ENCODE measurements around the gene HLA-DOB.

The HLA-DOB gene

DNA sequence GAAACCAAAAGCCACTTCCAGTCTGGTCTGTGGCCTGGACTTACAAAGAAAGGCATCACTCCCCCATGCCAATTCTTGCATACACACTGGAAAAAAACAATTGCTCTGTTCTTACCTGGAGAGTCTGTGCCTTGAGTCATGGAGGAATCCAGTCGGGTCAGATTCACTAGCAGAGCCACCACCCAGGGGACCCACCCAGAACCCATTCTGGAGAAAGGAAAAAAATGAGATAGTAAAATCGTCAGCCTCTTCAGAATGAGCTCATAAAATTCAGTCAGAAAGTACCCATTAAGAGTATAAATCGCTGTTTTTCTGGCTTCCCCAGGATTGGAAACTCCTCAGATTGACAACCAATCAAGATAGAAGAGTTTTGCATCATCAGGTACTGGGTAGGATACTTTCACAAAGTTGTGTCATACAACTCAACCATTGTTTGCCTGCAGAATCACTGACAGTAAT lies at the start of gene HLA-DOB:
Gene HLA-DOB, minus strand, starts transcription at position 257 of the 459 bp plus-strand sequence. Its CDS starts 51 bp downstream, at position 206.
- DNase-seq (ENCODE audit: low spot score) = no peak

DNA sequence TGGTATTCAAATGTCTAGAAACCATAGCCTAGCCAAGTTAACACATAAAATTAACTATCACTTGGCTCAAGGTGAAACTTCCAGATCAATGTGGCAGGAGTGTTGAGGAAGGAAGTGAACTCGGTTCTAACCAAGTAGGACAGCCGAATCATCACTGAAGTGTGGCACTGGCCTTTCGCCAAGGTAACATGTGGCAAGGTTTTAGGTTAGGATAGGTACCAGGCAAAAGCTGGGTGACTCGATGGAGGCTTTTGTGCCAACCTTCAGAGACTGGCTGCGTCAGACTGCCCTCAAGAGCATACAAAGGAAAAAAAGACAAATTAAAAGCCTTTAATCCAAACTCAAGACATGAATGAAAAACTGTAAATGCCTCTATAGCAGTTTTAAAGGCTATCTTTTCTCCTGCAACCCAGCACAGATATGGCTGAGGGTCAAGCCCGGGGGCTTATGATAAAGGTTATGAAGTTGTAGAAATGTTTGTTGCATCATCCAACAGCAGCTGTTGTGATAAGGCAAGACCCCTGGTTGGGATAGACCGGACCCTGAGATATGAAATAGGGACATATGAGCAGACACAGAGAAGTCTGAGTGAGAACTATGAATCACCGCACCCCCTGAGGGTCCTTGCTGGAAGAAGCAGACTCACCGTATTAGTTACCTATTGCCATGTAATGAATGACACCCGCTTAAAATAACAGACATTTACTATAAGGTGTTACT lies 49.1 kb upstream of the HLA-DOB start:
- DNase-seq (ENCODE audit: low spot score) = no peak

DNA sequence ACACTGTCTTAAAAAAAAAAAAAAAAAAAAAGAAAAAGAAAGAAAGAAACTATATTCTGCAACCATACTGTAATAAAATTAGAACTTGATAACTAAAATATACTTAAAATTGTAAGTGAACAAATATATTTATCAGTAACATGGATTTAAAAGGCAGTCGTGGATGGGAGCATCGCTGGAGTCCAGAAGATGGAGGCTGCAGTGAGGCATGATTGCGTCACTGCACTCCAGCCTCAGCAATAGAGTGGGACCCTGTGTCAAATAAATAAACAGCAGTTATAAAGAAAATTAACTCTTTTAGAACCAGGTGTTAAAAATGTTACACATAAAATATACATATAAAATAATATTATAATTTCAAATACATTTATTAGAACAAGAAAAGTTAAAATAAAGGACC lies 45.9 kb upstream of the HLA-DOB start:
- no peak for DNase-seq (ENCODE audit: low spot score)

DNA sequence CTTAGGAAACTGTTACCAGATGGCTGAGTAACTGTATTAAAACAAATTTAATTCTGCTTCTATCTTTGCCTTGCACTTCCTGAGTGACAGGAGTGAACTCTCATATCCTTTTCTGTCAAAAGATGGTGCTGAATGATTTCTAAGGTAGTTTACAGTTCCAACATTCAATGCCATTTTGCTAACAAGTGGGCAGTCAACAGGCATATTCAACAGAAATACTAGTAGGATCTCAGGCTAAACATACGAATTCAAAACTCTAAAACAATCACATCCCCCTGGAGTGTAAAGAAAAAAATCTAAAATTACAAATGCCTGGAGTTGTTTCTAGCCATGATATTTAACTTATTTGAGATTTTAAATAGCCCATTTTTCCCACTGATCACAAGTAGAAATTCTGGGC lies 43.9 kb upstream of the HLA-DOB start:
- DNase-seq (ENCODE audit: low spot score) = no peak

DNA sequence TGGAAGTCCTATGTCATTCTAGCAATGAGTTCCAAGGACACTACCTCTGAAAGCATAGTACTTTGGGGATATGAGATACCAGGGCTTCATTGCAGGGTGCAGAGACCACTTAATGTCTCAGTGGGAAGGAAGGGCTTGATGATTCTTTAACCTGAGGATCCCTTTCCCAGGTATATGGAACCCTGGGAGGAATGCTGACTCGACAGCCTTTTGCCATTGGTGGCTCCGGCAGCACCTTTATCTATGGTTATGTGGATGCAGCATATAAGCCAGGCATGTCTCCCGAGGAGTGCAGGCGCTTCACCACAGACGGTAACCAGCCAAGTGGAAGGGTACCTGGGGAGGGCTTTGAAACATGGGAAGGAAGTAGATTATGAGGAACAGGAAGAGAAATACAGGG lies 41.4 kb upstream of the HLA-DOB start:
- no peak for DNase-seq (ENCODE audit: low spot score)

DNA sequence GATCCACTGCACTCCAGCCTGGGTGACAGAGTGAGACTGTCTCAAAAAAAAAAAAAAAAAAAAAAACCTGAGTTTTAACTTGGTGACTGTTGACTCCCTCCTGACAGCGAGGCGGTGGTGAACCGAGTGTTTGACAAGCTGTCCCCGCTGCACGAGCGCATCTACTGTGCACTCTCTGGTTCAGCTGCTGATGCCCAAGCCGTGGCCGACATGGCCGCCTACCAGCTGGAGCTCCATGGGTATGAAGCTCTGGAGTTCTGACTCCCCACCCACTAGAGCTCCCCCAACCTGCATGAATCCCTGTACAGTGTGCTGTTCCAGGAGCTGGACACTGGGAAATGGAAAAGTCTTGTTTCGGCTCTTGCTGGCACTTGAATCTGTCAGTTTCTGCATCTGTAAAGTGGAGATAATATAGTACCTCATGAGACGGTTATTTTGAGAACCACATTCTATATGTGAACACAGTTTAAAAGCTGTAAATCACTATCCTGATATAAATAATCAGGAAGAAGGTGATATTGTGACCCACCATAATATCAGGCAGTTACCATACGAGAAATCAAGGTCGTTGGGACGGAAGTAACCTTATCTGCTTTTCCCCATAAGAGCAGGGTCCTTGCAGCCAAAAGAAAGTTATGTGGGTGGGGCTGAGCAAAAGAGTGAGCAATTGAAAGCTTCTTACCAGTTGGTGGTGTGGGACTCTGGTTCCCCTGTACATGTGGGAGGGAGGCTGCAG lies 40.5 kb upstream of the HLA-DOB start:
- DNase-seq (ENCODE audit: low spot score) = no peak

DNA sequence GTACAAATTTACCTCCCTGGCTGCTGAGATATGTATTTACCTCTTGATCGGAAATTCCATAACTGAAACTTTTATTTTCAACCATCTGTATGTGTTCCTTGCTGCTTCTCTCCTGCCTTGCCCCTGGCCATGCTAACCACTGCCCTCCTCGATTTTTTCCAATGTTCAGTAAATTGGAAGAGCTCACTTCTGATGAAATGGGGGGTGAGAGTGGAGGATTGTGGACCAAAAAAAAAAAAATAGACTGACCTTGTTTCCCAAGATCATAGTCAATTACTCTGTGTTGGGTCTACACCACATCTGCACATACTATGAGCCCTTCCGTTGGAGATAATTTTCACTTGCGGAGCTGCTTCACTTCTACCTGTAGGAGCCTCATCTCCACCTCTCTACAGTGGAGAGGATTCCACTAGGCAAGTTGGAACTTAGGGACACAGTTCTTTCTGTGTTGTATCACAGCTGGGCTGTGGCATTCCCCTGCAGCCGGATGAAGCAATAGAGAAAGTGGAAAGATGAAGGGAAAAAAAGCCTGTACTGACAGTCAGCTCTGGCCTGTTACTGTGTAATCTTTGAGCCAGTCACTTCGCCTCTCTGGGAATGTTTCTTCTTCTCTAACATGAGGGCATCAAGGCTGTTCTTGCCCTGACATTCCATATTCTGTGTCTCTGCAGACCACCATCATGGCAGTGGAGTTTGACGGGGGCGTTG lies 38.8 kb upstream of the HLA-DOB start:
- DNase-seq (ENCODE audit: low spot score) = no peak

DNA sequence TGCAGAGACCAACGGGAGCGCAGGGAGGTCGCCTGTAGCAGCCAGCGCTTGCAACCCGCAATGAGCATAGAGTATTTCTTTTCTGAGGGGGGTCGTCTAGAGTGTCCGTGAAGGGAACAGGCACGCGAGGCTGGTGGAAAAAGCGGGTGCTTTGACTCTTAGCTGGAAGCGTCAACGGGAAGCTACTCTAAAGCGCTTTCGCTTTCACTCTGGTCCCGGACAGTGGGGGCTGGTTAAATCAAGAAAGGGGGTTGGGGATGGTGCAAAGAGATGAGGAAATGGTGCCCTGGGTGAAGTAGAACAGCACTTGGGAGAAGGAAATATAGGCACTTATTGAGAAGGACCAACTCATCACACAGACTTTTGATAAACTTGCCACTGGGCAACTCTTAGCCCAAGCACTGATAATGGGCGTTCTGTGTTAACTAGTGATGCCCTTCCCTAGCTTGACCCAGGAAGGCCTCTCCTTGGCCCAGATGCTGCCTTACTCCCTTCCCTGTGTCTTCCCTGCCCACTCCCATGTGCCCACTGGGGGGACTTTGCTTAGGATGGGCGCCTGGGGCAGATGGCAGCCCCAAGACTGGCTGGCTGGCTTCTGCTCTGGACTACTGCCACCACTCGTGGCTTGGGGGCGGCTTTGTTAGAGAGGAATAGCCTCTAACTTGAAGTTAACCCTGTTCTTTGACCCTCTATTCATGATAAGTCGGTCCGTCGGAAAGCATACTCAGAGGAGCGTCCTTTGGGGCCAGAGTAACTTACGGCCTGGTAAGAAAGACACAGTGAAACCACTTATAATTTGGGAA lies 37.8 kb upstream of the HLA-DOB start:
- peak; percentile 70 for DNase-seq (ENCODE audit: low spot score)

DNA sequence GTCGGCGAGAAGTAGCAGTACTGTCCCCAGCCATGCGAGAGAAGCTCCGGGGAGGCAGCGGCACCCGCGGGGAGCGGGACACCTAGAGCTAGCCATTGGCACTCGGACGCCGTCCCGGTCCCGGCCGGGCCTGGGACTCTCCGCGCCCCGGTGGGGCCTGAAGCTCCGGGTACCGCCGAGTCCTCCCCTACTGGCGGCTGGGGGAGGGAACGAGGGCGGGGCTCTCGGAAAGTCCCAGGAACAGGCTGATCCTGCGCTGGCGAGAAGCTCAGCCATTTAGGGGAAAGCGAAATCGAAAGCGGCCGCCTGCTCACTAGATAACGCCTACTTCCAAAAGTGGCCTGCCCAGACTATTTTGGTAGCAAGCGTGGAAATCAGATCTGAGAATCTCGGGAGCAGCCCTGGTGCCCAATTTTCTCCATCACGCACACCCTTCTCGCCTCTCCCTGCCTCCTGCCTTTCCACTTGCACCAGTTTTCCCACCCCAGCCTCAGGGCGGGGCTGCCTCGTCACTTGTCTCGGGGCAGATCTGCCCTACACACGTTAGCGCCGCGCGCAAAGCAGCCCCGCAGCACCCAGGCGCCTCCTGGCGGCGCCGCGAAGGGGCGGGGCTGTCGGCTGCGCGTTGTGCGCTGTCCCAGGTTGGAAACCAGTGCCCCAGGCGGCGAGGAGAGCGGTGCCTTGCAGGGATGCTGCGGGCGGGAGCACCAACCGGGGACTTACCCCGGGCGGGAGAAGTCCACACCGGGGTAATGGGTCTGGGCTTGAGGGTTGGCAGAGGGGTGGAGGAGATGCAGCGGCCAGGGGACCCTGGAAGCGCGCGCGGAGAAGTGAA lies 37.0 kb upstream of the HLA-DOB start, which contains the start of the genes PSMB9 and TAP1:
Gene PSMB9, plus strand, starts transcription at position 652 of the 835 bp plus-strand sequence. Its CDS starts 38 bp downstream, at position 690.
Gene TAP1, minus strand, starts transcription at position 164 of the 835 bp plus-strand sequence. Its CDS starts 68 bp downstream, at position 96.
- DNase-seq (ENCODE audit: low spot score) = peak; percentile 96

DNA sequence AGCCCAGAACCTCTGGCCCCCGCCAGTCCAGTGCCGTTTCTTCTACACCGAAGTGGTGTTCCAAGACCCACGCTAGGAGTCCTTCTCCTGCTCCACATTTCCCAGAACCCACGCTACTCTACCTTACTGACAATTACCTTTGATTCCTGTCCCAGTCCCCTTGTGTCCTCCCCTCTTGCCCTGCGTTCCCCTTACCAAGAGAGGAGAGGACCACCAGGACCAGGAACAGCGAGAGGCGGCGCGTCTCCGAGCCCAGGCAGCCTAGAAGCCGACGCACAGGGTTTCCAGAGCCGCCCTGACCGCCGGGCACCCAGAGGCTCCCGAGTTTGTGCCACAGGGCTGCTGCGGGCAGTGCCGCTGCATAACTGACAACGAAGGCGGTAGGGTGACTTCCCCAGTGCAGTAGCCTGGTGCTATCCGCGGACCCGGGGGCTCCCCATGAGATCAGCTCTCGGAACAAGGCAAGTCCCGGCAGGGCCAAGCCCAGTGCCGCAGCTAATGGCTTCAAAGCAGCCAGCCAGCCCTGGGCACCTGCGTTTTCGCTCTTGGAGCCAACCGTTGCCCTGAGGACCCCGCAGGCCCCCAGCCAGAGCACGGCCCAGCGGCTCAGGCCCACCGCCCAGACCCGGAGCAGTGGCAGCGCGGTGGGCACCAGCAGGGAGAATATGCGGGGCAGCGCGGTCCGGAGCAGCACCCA lies 36.2 kb upstream of the HLA-DOB start:
- peak; percentile 45 for DNase-seq (ENCODE audit: low spot score)

DNA sequence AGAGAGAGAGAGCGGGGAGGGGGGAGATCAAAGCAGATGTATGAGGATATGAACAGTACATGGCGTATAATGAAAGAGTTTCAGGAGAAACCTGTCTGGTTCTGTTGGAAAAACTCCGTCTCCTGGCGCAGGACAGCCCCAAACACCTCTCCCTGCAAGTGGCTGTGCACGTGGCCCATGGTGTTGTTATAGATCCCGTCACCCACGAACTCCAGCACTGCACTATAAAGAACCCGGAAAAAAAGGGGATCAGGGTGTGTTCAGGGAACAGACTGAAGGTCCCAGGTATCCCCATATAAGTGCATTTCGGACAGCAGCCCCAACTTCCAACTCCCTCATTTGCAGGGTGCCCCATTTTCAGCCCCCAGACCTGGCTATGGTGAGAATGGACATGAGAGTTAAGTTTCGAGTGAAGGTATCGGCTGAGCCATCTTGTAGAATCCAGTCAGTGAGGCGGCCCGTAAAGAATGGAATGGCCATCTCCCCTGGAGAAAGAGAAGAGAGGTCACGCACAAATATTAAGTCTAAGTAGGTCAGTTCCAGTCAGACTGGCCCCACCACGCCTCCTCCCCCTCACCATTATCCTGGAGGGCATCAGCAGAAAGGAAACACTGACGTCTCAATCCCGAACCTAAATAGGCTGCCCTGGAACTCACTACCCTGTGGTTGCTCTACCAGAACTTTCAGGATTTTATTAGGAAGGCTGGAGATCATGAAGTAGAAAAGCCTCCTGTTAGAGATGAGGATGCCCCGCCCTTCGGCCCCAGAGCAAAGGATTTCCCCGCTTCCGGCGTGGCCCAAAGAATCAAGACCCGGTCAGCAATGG lies 35.4 kb upstream of the HLA-DOB start:
- DNase-seq (ENCODE audit: low spot score) = peak; percentile 43

DNA sequence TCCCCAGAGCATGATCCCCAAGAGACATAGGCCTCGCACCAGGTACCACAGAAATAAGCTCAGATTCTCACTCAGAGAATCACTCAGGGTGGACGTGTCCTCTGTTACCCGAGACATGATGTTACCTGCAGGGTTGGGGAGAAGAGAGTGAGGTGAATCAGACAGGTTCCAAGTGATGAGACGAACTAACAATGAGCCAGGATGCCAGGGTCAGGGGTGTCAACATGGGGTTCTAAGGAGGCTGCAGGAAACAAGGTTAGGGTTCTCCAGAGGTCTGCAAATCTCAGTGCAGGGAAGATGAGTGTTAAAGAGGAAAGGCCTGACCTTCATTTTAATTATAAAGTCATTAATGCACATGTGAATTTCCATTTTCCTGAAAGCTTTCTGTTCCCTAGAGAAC lies 34.2 kb upstream of the HLA-DOB start:
- DNase-seq (ENCODE audit: low spot score) = no peak

DNA sequence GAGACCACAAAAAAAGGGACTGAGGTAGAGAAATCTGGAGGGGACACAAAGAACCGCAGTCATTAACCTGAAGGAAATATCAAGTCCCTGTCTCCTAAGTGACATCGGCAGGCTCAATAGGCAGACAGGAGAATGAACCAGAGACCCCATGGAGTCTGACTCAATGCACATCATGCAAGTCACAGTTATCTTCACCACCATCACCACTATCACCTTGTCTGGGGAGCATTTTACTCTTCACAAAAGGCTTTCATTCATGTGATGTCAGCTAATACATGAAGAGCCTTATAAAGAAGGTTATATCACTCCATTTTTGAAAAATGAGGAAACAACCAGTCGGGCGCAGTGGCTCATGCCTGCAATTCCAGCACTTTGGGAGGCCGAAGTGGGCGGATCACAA lies 32.3 kb upstream of the HLA-DOB start:
- no peak for DNase-seq (ENCODE audit: low spot score)

DNA sequence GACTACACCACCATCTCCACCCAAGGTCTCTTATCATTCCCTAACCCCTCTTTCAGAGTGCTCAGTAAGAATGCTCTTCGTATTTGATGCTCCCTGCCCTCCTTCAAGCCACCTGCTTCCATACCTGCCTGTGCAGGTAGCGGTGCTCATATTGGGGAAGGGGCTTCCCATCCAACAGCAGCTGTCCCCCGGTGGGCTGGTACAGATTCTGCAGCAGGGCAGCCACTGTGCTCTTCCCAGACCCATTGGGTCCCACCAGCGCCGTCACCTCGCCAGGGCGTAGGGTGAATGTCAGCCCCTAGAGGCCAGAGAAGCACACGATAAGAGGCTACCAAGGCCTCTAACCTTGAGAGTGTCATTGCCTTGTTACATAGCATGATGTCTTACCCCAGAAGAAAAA lies 31.0 kb upstream of the HLA-DOB start:
- no peak for DNase-seq (ENCODE audit: low spot score)

DNA sequence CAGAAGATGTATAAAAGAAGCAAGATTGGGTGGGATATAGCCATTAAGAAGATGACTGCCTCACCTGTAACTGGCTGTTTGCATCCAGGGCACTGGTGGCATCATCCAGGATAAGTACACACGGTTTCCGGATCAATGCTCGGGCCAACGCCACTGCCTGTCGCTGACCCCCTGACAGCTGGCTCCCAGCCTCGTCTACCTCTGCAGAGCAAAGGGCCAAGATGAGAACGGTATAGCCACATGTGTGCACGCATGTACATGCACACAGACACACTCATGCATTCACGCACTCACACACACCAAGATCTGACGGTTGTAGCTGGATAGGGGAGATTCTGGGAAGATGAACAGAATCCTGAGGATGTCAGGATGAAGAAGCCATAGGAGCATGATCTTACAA lies 30.2 kb upstream of the HLA-DOB start:
- no peak for DNase-seq (ENCODE audit: low spot score)

DNA sequence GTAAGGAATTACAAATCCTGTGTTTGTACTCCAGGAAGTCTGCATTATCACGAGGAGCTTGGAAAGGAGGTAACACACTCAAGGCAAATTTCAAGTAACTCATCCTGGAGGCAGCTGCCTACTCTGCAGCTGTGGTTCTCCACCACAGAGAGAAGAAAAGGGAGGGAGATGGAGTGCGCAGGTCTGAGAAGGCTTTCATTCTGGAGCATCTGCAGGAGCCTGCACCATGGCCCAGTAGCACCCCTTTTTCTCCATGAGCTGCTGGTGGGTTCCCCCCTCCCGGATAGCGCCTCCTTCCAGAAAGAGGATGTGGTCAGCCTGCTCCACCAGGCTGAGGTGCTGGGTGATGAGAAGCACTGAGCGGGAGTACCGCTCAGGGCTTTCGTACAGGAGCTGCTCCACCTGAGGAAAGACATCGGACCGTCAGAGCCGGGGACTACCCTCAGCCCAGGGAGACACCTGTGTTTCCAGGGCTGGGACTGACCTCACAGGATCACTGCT lies 28.6 kb upstream of the HLA-DOB start:
- DNase-seq (ENCODE audit: low spot score) = no peak

DNA sequence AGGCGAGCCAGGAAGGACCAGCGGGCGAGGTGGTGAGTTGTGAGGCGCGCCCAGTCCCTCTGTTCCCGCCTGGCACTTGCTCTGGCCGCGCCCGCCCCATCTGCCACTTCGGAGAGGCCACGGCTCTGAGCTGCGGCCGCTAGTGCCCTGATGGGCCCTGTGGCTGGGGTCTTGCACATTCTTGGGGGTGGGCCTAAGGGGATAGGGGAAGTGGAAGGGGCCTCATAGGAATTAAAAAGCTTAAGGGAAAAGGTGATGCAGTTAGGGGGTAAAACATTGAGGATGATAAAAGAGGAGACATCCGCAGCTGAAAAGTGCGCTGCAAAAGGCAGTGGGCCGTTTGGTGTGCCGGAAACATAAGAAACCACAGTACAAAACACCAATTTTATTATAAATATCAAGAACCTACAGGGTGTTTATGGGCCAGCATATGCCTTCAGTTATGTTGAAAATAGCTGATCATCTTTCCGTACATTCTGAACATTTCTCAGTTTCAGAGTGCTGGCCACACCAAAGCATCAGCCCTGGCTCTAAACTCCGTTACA lies 28.1 kb upstream of the HLA-DOB start:
- DNase-seq (ENCODE audit: low spot score) = no peak

DNA sequence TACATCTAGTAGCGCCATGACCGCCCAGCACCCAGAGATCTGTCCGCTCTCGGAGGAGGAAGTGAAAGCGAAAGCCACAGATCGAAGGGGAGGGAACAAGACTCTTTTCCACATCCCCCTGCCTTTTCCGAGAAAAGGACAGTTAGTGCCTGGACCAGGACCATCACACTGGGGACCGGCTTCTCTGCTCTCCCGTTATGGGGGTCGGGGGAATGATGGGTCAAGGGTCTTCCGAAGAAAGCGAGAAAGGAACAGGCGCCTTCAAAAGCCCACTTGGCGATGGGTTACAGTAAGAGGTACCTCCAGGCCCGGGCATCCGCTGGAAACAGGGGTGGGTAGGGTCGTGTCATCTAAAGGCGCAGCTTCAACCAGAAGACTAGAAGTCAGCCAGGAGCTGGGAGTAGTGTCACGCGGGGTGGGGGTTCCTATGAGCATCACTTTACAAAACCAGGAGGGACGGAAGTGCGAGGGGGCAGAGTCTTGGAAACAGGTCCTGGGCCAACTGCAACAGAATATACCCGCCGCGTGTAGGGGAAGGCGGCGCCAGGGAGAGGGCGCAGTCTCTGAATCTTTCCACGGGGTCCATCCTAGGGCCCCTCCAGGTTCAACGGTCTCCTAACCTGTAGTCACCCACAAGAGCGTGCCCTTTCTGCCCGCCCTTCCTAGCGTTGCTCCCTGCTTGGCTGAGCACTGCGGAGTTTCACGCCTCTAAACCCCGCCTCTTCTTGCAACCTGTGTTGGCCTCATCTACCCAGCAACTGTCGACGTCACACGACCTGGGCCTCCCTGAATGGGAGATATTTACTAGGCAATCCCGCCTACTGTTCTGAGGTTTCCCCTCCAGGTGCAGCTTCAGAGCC lies 27.4 kb upstream of the HLA-DOB start, which contains the start of gene PSMB8:
Gene PSMB8, minus strand, starts transcription at position 69 of the 860 bp plus-strand sequence. Its CDS starts 51 bp downstream, at position 18.
- peak; percentile 92 for DNase-seq (ENCODE audit: low spot score)

Data from AG08396 (cell line).